GM18873 (cell line): ENCODE data around the gene CTSL.
"Not testable (repeated sequence)": the region's sequence is repeated elsewhere in the genome, so short reads cannot be mapped to it uniquely, and the experiment has no call there.

Source experiments
- ATAC-seq: cut with Tn5 transposase; IDR thresholded peaks from one replicate; pipeline ENCODE4 v1.9.1; 2021; ENCODE audit warnings: mild to moderate bottlenecking, moderate library complexity, moderate number of reproducible peaks; ENCODE audit not compliant: unreplicated experiment, low FRiP score

CTSL gene

DNA sequence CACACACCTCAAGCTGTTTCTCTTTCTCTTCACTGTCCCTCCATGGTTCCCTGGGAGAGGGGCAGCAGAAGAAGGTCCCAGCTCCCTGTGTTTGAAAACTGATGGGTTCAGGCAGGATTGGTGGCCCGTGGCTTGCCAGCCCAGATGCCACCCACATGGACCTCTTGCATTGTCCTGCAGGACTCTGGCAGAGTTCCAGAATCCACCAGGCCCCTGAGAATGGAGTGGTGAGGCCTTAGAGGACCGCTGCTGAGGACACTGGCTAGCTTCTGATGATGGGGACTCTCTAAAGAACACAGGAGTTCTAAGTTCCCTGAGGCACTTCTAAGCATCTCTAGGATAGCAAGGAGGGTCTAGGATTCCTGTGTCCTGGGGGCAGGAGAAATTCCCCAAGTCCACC is 24.8 kb downstream of the CTSL start:
- no peak for ATAC-seq

- no peak for ATAC-seq
Observed at GRCh38 chr9:87751423-87751822, 25.5 kb downstream of the CTSL start.

GRCh38 chr9:87751868-87752267 is 25.9 kb downstream of the CTSL start:
- no peak for ATAC-seq

GRCh38 chr9:87753313-87753712 is 27.4 kb downstream of the CTSL start:
- no peak for ATAC-seq

DNA sequence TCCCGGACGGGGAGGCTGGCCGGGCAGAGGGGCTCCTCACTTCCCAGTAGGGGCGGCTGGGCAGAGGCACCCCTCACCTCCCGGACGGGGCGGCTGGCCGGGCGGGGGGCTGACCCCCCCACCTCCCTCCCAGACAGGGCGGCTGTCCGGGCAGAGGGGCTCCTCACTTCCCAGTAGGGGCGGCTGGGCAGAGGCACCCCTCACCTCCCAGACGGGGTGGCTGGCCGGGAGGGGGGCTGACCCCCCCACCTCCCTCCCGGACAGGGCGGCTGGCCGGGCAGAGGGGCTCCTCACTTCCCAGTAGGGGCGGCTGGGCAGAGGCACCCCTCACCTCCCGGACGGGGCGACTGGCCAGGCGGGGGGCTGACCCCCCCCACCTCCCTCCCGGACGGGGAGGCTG is 32.4 kb downstream of the CTSL start:
- ATAC-seq, result not testable (repeated sequence)

GRCh38 chr9:87759980-87760379 is 34.1 kb downstream of the CTSL start:
- ATAC-seq, result not testable (repeated sequence)

DNA sequence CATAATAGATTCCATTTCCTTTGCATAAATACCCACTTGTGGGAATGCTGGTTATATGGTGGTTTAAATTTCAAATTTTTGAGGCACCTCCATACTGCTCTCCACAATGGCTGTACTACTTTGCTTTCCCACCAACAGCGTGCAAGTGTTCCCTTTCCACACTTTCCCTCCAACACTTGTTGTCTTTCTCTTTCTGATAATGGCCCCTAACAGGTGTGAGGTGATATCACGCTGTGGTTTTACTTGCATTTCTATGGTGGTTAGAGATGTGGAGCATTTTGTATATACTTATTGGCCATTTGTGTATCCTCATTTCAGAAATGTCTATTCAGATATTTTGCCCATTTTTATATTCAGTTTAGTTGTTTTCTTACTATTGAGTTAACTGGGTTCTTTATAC is 34.6 kb downstream of the CTSL start:
- no peak for ATAC-seq

GRCh38 chr9:87763286-87763685 is 37.4 kb downstream of the CTSL start:
- no peak for ATAC-seq

DNA sequence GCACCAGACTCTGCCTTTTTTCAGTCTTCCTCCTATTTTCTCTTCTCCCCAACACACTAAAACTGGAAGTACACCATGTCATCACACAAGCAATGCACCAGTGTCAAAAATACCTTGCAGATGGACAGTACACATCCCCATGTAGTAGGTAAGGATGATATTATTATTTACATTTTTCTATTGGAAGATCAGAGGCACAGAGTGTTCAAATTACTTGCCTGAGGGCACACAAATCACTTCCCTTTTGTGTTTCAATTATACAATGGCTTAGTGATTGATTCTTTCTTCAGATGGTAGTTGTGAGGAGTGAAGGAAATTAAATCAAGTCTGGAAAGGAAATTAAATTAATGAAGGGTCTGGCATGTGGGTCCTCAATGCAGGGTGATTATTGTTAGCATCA is 39.6 kb downstream of the CTSL start:
- no peak for ATAC-seq

DNA sequence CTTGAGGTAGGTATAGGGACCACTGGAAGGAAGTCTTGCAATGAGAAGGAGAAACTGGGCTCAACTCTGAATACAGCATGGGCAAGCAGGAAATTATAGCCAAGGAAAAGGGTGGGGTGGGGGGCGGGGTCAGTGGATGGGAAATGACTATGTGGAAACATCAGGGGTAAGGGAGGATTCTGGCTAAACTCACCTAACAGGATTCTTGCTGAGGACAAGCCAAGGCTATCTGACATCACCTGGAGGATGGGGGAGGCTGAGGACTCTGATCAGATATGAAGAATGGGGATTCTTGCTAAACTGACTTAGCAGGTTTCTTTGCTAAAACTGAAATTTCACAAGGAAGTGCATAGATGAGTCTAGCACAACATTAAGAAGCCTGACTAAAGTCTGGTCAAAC is 40.8 kb downstream of the CTSL start:
- ATAC-seq, result no peak

DNA sequence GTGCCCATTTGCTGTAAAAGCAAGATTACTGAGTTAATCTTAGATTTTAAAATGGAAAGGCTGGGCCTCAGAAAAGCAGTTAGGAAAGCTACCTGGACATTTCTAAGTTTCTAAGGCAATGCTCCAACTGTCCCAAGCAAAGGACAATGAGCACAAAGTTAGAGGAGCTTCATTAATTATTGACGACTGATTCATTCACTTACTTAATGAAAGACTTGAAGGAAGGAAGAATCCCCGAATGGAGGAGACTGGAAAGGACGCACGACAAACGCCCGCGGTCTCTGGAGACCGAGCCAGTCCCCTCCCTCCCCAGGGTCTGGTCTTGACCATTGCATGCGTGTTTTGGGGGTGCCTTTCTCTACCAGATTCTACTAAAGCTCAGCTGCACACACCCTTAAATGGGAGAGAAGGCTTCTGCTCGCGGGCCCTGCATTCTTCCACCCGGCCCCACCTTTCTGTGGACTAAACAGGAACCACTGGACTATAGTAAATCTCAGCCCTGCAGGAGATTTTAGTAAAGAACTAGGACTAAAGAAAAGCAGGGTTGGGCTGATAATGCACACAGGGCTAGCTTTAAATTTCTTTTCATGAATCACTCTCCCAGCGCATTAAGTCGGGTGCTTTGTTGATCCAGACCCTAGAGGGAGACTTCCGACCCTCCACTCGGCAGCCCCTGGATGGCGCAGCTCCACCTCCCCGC is 44.8 kb downstream of the CTSL start:
- no peak for ATAC-seq

DNA sequence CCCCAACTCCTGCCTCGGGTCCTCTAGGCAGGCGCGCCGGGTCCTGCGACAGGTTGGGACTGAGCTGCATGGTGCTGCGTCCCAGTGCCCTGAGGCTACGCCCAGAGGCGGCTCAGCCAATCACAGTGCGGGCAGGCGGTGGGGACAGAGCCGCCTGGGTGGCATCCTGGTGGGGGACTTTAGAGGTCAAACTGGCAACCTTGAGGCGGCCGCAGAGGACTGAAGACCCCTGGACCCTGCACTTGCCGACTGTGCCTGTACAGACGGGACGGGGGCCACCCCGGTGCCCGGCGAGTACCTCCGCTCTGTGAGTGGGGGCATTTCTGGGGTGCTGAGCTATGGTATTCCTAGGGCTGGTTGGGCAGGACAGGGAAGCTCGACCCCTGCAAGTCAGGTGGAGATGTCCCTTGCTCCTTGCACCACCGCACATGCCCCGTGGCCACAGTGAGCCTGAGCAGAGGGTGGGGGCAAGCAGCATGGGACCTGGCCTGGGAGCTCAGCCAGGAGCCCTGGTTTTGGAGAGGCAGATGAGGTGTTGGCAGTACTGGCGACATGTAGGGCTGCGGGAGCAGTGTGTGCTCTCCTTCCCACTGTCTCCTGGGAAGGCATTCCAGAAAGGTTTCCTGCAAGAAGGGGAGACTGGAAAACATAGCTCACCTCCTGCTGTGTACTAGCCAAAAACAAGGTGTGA is 45.5 kb downstream of the CTSL start:
- ATAC-seq, result no peak

DNA sequence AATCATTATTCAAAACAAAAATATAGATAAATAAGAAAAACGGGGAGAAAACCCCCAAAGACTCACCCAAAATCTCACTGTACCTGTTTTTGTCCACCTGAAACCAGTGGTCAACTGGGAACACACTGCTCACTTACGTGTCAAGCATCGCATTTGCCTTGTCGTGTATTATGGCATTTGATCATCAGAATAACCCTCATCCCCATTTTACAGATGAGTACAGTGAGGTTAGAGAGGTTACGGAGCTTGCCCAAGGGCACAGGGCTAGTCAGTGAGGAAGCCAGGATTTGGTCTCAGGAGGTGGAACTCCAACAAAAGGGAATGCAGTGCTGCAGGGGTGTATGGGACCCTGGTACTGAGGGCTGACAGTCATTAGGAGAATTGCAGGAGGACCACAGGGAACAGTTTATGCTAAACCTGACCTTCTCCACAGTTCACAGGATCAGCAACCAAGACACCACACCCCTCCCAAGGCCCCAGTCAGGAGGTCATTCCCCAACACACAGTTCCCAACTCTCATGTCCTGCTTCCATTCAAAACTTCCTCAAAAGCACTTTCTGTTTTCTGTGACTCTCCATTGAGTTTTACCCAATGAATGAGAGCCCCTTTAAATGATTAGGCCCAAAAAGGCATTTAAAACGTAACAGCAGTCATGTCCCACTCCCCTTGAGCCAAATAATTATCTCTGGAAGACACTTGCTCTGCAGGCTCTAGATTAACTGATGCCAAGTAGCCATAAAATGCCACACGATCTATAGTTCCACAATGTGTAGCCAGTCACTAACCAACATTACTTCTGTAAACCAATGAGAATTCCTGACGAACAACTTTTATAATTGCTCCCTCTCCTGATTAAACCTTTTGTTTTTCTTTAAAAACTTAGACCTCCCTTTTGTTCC is 50.8 kb downstream of the CTSL start:
- no peak for ATAC-seq

- no peak for ATAC-seq
Observed at GRCh38 chr9:87778996-87779395, 53.1 kb downstream of the CTSL start.
